BJ (cell line): ENCODE results near the gene RUNX1. TPM values are rescaled to one million over a fixed set of nuclear protein-coding genes. Genes with fewer than 3 reads are reported as not detected.

ENCODE experiments used
- CTCF ChIA-PET: fragments of 350-600 bp; formaldehyde crosslinking; extraction: SDS; loops from one replicate; lab custom pipeline; 2021; ENCODE audit warnings: antibody characterized with exemption, inconsistent platforms; lab: Yijun Ruan, JAX
- POLR2A ChIA-PET: fragments of 300-600 bp; sonication (Branson Sonifier 250); formaldehyde crosslinking; extraction: SDS; loops from one replicate; lab custom pipeline; 2021; ENCODE audit warnings: antibody characterized with exemption; lab: Charles Lee
- DNase-seq: peaks from one replicate; pipeline ENCODE4 v3.0.0-alpha.2; 2011; ENCODE audit warnings: low read depth
- H3K27me3 ChIP-seq: 2 replicates; pipeline ENCODE4 v1.6.0; 2011; ENCODE audit warnings: low read length; ENCODE audit not compliant: control insufficient read depth, insufficient read depth
- H3K36me3 ChIP-seq: 2 replicates; pipeline ENCODE4 v1.5.1; 2011; ENCODE audit warnings: low read length; ENCODE audit not compliant: control insufficient read depth, insufficient read depth
- H3K4me3 ChIP-seq: 2 replicates; pipeline ENCODE4 v1.5.1; 2011; ENCODE audit warnings: low read depth, mild to moderate bottlenecking, control low read depth, low read length
- polyA plus RNA-seq: library from polyadenylated mRNA; depleted of rRNA; stranded (reverse); fragments of >200 nt; gene quantifications from 2 replicates; pipeline ENCODE4 v1.2.3, GENCODE V29; 2011
- TF ChIP-seq, protein P1 (sequence below): IDR thresholded peaks from 2 replicates; pipeline ENCODE4 v1.5.1; 2011; ENCODE audit warnings: low read depth, mild to moderate bottlenecking, control low read depth, inconsistent platforms, low read length, moderate library complexity; ENCODE audit not compliant: insufficient read depth

Gene RUNX1
- polyA plus RNA-seq, 1 experiment = 36.1 TPM

DNA sequence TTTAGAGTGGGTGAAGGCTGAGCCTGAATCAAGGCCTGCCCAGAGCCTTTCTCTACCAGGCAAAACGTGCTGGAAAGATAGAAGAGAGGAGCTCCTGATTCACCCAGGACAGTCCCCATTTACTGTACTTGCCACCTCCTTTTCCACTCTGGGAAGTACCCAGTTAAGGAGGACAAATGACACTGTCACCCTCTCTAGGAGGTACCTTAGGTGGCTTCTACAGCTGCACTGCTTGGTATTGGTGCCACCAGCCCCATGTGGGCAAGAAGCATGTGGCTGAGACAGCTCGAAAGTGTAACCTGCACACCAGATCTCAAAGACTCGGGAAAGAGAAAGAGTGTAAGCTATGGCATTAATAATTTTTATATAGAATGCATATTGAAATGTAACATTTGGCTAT, 42.3 kb downstream of the RUNX1 start:
- POLR2A ChIA-PET = no interaction called here
- CTCF ChIA-PET = no interaction called here

GRCh38 chr21:35006248-35006647, 42.9 kb downstream of the RUNX1 start:
- CTCF ChIA-PET = interaction anchor here (1.4 kb wide), 1 partner anchor 9 kb away, joined by 3 read pairs; no protein-coding TSS in a partner anchor
- POLR2A ChIA-PET = no interaction called here
- H3K27me3 ChIP-seq = no peaks in the 10 kb centered on the region
- no peaks in the 10 kb centered on the region for H3K36me3 ChIP-seq
- no peak overlapping the region for H3K4me3 ChIP-seq
- DNase-seq = no peak
- TF ChIP-seq, protein P1, sequence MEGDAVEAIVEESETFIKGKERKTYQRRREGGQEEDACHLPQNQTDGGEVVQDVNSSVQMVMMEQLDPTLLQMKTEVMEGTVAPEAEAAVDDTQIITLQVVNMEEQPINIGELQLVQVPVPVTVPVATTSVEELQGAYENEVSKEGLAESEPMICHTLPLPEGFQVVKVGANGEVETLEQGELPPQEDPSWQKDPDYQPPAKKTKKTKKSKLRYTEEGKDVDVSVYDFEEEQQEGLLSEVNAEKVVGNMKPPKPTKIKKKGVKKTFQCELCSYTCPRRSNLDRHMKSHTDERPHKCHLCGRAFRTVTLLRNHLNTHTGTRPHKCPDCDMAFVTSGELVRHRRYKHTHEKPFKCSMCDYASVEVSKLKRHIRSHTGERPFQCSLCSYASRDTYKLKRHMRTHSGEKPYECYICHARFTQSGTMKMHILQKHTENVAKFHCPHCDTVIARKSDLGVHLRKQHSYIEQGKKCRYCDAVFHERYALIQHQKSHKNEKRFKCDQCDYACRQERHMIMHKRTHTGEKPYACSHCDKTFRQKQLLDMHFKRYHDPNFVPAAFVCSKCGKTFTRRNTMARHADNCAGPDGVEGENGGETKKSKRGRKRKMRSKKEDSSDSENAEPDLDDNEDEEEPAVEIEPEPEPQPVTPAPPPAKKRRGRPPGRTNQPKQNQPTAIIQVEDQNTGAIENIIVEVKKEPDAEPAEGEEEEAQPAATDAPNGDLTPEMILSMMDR = no peak

More for the DNA sequence above, 42.3 kb downstream of the RUNX1 start:
- no peaks in the 10 kb centered on the region for H3K36me3 ChIP-seq
- TF ChIP-seq, protein P1 = no peak
- no peak for DNase-seq
- no peak overlapping the region for H3K4me3 ChIP-seq
- no peaks in the 10 kb centered on the region for H3K27me3 ChIP-seq

DNA sequence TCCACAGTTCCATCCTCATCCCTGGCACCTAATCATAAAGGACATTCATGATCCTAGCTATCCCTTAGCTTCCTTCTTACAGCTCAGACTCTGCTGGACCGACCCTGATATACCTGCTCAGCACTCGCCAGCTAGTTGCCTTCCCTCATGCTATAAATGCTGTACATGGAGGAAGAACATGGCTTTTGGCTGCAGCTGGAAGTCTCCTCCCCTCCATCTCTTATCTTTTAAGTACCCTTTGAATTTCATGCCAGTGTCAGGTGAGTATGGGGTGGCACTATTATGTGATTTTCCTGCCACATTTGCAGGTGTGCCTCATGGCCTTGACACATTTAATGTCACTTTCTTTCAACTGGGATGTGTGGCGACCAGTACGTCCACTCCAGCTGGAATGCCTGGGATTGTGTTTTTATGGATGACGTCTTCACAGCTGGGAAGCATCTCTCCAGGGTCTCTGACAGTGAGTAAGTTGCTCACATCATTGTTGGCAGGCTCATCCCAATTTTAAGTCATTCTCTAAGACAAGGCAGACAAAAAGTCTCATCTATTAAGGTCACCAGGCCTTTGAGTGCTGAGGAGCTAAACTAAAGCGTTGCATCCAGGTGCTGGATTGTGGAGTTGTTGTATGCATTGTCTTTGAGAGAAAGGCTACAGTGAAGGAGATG, 43.4 kb downstream of the RUNX1 start:
- no peak overlapping the region for H3K4me3 ChIP-seq
- no peak for DNase-seq
- TF ChIP-seq, protein P1 = no peak
- no peaks in the 10 kb centered on the region for H3K27me3 ChIP-seq
- no peaks in the 10 kb centered on the region for H3K36me3 ChIP-seq
- CTCF ChIA-PET = interaction anchor here (1.4 kb wide), 1 partner anchor 9 kb away, joined by 3 read pairs; no protein-coding TSS in a partner anchor
- POLR2A ChIA-PET = interaction anchor here (0.6 kb wide), 1 partner anchor 70 kb away, joined by 3 read pairs; no protein-coding TSS in a partner anchor

DNA sequence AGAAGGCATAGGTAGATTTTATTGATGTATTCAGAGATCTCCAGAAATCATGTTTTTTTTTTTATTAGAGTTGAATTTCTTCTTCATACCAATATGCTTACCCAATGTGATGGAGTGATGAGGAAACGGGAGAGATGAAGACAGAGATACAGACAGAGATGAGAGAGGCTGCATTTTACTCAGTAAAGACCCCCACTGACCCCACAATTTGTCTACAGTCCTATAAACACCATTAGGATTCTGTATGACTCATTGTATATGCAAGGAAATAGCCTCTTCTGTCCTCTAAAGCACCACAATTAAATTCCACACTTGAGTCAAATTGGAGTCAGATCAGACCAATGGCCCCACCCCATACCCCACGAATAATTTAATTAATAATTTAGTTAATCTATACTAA, 44.0 kb downstream of the RUNX1 start:
- no peaks in the 10 kb centered on the region for H3K36me3 ChIP-seq
- TF ChIP-seq, protein P1 = no peak
- ChIA-PET POLR2A (no interaction called here), CTCF (interaction anchor here (0.7 to 1.4 kb wide), 2 partner anchors 10 to 347 kb away, joined by 3 to 5 read pairs; no protein-coding TSS in a partner anchor)
- DNase-seq = no peak
- H3K27me3 ChIP-seq = no peaks in the 10 kb centered on the region
- H3K4me3 ChIP-seq = no peak overlapping the region

DNA sequence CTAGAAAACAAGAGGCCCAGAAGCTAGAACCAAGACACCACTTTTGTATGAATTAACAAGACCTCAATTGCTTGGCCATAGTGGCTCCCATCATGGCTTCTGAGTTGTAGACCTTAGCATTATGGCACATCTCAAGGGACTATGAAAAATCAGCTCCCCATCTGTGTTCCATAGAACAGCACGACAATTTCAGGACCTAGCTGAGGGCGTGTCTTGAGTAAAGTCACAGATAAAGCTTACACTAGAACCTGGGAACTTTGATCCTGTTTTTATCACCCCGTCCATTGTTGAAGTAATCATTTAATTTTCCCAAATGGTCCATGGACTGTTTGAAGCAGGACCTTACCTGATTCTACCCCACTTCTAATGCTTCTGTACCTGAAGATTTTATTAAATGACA, 44.8 kb downstream of the RUNX1 start:
- Histone ChIP-seq H3K4me3 (no peak overlapping the region), H3K27me3 (no peaks in the 10 kb centered on the region), H3K36me3 (no peaks in the 10 kb centered on the region)
- CTCF ChIA-PET = interaction anchor here (0.7 kb wide), 1 partner anchor 348 kb away, joined by 5 read pairs; no protein-coding TSS in a partner anchor
- TF ChIP-seq, protein P1 = no peak
- POLR2A ChIA-PET = no interaction called here
- no peak for DNase-seq
